ENCODE data around the gene GUCY1A2.

DNA sequence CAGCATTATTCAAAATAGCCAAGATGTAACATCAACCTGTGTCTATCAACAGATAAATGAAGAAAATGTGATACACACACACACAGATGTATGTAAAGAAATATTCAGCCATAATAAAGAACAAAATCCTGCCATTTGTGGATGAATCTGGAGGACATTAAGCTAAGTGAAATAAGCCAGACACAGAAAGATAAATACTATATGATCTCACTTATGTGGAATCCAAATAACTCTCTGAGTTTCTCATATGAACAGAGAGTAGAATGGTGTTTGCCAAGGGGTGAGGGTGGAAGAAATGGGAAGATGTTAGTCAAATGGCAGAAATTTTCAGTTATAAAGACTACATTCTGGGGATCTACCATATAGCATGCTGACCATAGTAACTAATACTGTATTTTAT is 224.2 kb downstream of the GUCY1A2 start:
- no peak for TF ChIP-seq TCF12 (IDR thresholded peaks at IDR 0.05; ENCODE audit: low read depth)
- TF ChIP-seq EGR1 (IDR thresholded peaks at IDR 0.05): no peak
- TF ChIP-seq, protein P1, sequence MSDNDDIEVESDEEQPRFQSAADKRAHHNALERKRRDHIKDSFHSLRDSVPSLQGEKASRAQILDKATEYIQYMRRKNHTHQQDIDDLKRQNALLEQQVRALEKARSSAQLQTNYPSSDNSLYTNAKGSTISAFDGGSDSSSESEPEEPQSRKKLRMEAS (IDR thresholded peaks at IDR 0.05): no peak
- no peak for TF ChIP-seq CEBPB (IDR thresholded peaks at IDR 0.05)
- no peak for TF ChIP-seq TEAD4 (IDR thresholded peaks at IDR 0.05)
- TF ChIP-seq, protein P2, sequence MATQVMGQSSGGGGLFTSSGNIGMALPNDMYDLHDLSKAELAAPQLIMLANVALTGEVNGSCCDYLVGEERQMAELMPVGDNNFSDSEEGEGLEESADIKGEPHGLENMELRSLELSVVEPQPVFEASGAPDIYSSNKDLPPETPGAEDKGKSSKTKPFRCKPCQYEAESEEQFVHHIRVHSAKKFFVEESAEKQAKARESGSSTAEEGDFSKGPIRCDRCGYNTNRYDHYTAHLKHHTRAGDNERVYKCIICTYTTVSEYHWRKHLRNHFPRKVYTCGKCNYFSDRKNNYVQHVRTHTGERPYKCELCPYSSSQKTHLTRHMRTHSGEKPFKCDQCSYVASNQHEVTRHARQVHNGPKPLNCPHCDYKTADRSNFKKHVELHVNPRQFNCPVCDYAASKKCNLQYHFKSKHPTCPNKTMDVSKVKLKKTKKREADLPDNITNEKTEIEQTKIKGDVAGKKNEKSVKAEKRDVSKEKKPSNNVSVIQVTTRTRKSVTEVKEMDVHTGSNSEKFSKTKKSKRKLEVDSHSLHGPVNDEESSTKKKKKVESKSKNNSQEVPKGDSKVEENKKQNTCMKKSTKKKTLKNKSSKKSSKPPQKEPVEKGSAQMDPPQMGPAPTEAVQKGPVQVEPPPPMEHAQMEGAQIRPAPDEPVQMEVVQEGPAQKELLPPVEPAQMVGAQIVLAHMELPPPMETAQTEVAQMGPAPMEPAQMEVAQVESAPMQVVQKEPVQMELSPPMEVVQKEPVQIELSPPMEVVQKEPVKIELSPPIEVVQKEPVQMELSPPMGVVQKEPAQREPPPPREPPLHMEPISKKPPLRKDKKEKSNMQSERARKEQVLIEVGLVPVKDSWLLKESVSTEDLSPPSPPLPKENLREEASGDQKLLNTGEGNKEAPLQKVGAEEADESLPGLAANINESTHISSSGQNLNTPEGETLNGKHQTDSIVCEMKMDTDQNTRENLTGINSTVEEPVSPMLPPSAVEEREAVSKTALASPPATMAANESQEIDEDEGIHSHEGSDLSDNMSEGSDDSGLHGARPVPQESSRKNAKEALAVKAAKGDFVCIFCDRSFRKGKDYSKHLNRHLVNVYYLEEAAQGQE (IDR thresholded peaks at IDR 0.05; ENCODE audit: low read depth): no peak
- no peak for TF ChIP-seq EP300 (IDR thresholded peaks at IDR 0.05; ENCODE audit: borderline replicate concordance)

Measured in Ishikawa (cell line).